Panc1 (cell line): Measurements from ENCODE around the gene SPEM3. TPM values are rescaled to one million over a fixed set of nuclear protein-coding genes. Genes with fewer than 3 reads are reported as not detected.
A peak's percentile ranks its signal among the peaks of the same experiment; 100 is the strongest.

Experiments used
- ATAC-seq: fragments of 200-7000 bp; cut with Tn5 transposase; 2 replicates; pipeline ENCODE4 v1.9.1; 2020; ENCODE audit warnings: mild to moderate bottlenecking, moderate library complexity
- BruUV-seq: library from RNA; stranded (reverse); fragments of 400-500 nt; replicated peaks from 2 replicates; lab custom pipeline; 2021; lab: Mats Ljungman, UMichigan
- CTCF ChIA-PET: fragments of 300-600 bp; sonication (Branson Sonifier 250); formaldehyde crosslinking; loops from one replicate; lab custom pipeline; 2022; ENCODE audit warnings: antibody characterized with exemption; lab: Charles Lee
- POLR2A ChIA-PET: fragments of 300-600 bp; sonication (Branson Sonifier 250); formaldehyde crosslinking; loops from one replicate; lab custom pipeline; 2022; ENCODE audit warnings: antibody characterized with exemption; lab: Charles Lee
- DNase-seq: peaks from one replicate; pipeline ENCODE4 v3.0.0-alpha.2; 2010; ENCODE audit warnings: low read depth, low spot score
- H3K27ac ChIP-seq: 2 replicates; pipeline ENCODE4 v1.5.1; 2011; ENCODE audit warnings: mild to moderate bottlenecking, low read length, inconsistent platforms
- H3K27me3 ChIP-seq: fragments of 200-500 bp; sonication (Bioruptor generic); 2 replicates; pipeline ENCODE4 v1.6.0; 2014; ENCODE audit warnings: low read length, inconsistent platforms; ENCODE audit not compliant: control insufficient read depth, insufficient read depth
- H3K36me3 ChIP-seq: fragments of 200-500 bp; sonication (Bioruptor generic); 2 replicates; pipeline ENCODE4 v1.5.1; 2014; ENCODE audit warnings: inconsistent platforms, mild to moderate bottlenecking, low read length, moderate library complexity; ENCODE audit not compliant: control insufficient read depth, insufficient read depth
- H3K4me1 ChIP-seq: 2 replicates; pipeline ENCODE4 v1.5.1; 2011; ENCODE audit warnings: inconsistent platforms, mild to moderate bottlenecking, low read length, moderate library complexity; ENCODE audit not compliant: control insufficient read depth, insufficient read depth
- H3K4me3 ChIP-seq, 2 experiments: 2 replicates each; pipeline ENCODE4 v1.5.1; 2011 to 2012; ENCODE audit warnings: low read depth in 2 of 2, low read length in 2 of 2, mild to moderate bottlenecking in 2 of 2, inconsistent platforms in 1 of 2, moderate library complexity in 1 of 2
- H3K9me3 ChIP-seq: fragments of 200-500 bp; sonication (Bioruptor generic); 2 replicates; pipeline ENCODE4 v1.5.1; 2014; ENCODE audit warnings: low read depth, mild to moderate bottlenecking, inconsistent platforms, low read length, moderate library complexity; ENCODE audit not compliant: control insufficient read depth, insufficient read depth
- CTCF ChIP-seq: fragments of 450-650 bp; IDR thresholded peaks from 2 replicates; pipeline ENCODE4 v1.5.1; 2017; ENCODE audit warnings: mild to moderate bottlenecking
- POLR2AphosphoS5 ChIP-seq: IDR thresholded peaks from 2 replicates; pipeline ENCODE4 v1.6.1; 2012; ENCODE audit warnings: mild to moderate bottlenecking, low read depth, low read length, moderate library complexity
- REST ChIP-seq, 2 experiments: IDR thresholded peaks; 2 replicates each; pipeline ENCODE4 v1.6.1; 2011 to 2012; ENCODE audit warnings: low read depth in 2 of 2, control low read depth in 1 of 2, low read length in 1 of 2, mild to moderate bottlenecking in 1 of 2, moderate library complexity in 1 of 2; ENCODE audit not compliant: insufficient read depth in 1 of 2
- SIN3A ChIP-seq: IDR thresholded peaks from 2 replicates; pipeline ENCODE4 v1.6.1; 2012; ENCODE audit warnings: low read depth, mild to moderate bottlenecking, low read length, moderate library complexity, borderline replicate concordance; ENCODE audit not compliant: insufficient read depth
- TCF7L2 ChIP-seq: IDR thresholded peaks from 2 replicates; pipeline ENCODE4 v1.6.1; 2011; ENCODE audit warnings: mild to moderate bottlenecking, low read depth, low read length, inconsistent platforms
- in situ Hi-C: cut with HindIII; loops from 2 replicates; pipeline ENCODE4 v1.10.0; 2016; ENCODE audit warnings: low sequenced_read_pairs, low pct_unique_long_range_greater_than_20kb
- intact Hi-C: fragments of 100-400 bp; cut with micrococcal nuclease; formaldehyde crosslinking; loops from one replicate; pipeline ENCODE4 v1.10.0; 2022; ENCODE audit not compliant: unreplicated experiment
- total RNA-seq: library from RNA; stranded (reverse); gene quantifications from one replicate; pipeline ENCODE4 v1.2.1, GENCODE V29; 2021; ENCODE audit not compliant: unreplicated experiment

SPEM3 gene
- total RNA-seq, 1 experiment from 2014 or later = not detected

GRCh38 chr17:7416323-7416722 lies 12.3 kb upstream of the SPEM3 start:
- Histone ChIP-seq H3K4me1 (no peaks in the 10 kb centered on the region), H3K9me3 (no peaks in the 10 kb centered on the region), H3K4me3 (no peak overlapping the region), H3K36me3 (no peaks in the 10 kb centered on the region), H3K27ac (no peak overlapping the region), H3K27me3 (no peaks in the 10 kb centered on the region)
- TF ChIP-seq REST (IDR thresholded peaks at IDR 0.05; ENCODE audit: insufficient read depth in 1 of 2, low read depth in 2 of 2, low read length in 1 of 2) (no peak), POLR2AphosphoS5 (no peak), TCF7L2 (no peak), CTCF (no peak), SIN3A (no peak)
- DNase-seq (no peak), ATAC-seq (peak; percentile 37; the same call in 1 of the 2 replicates)
- BruUV-seq = no TSS peak
- CTCF ChIA-PET = no interaction called here
- POLR2A ChIA-PET = no interaction called here
- intact Hi-C loops = no loop called here
- in situ Hi-C loops = no loop called here

- Histone ChIP-seq H3K36me3 (no peaks in the 10 kb centered on the region), H3K27me3 (no peaks in the 10 kb centered on the region), H3K27ac (no peak overlapping the region), H3K4me1 (no peaks in the 10 kb centered on the region), H3K4me3 (no peak overlapping the region), H3K9me3 (no peaks in the 10 kb centered on the region)
- POLR2A ChIA-PET = no interaction called here
- in situ Hi-C loops = no loop called here
- BruUV-seq = no TSS peak
- no peak for DNase-seq
- TF ChIP-seq REST (IDR thresholded peaks at IDR 0.05; ENCODE audit: insufficient read depth in 1 of 2, low read depth in 2 of 2, low read length in 1 of 2) (no peak), POLR2AphosphoS5 (no peak), TCF7L2 (no peak), SIN3A (no peak), CTCF (no peak)
- intact Hi-C loops = no loop called here
- CTCF ChIA-PET = no interaction called here
- ATAC-seq = no peak
These were observed 11.5 kb upstream of the SPEM3 start for GRCh38 chr17:7417056-7417655.
